Ishikawa (cell line): ENCODE data around the gene BSG.
A peak's percentile ranks its signal among the peaks of the same experiment; 100 is the strongest.

Source experiments
- CEBPB ChIP-seq: IDR thresholded peaks from 2 replicates; pipeline ENCODE4 v1.6.1; 2012
- CREB1 ChIP-seq: IDR thresholded peaks from 2 replicates; pipeline ENCODE4 v1.6.1; 2012; ENCODE audit warnings: low read depth
- EGR1 ChIP-seq: IDR thresholded peaks from 2 replicates; pipeline ENCODE4 v1.6.1; 2012
- EP300 ChIP-seq: IDR thresholded peaks from 2 replicates; pipeline ENCODE4 v1.6.1; 2012; ENCODE audit warnings: borderline replicate concordance
- FOXM1 ChIP-seq: IDR thresholded peaks from 2 replicates; pipeline ENCODE4 v1.6.1; 2012; ENCODE audit warnings: low read depth, borderline replicate concordance
- MAX ChIP-seq: IDR thresholded peaks from 2 replicates; pipeline ENCODE4 v1.6.1; 2012
- NFIC ChIP-seq: IDR thresholded peaks from 2 replicates; pipeline ENCODE4 v1.6.1; 2012
- RAD21 ChIP-seq: IDR thresholded peaks from 2 replicates; pipeline ENCODE4 v1.6.1; 2012; ENCODE audit warnings: low read depth
- REST ChIP-seq: IDR thresholded peaks from 2 replicates; pipeline ENCODE4 v1.6.1; 2012; ENCODE audit warnings: low read depth, mild to moderate bottlenecking
- TAF1 ChIP-seq: IDR thresholded peaks from 2 replicates; pipeline ENCODE4 v1.6.1; 2012; ENCODE audit warnings: low read depth, mild to moderate bottlenecking
- TCF12 ChIP-seq: IDR thresholded peaks from 2 replicates; pipeline ENCODE4 v1.6.1; 2012; ENCODE audit warnings: low read depth
- TEAD4 ChIP-seq: IDR thresholded peaks from 2 replicates; pipeline ENCODE4 v1.6.1; 2012
- USF1 ChIP-seq: IDR thresholded peaks from 2 replicates; pipeline ENCODE4 v1.6.1; 2012
- YY1 ChIP-seq: IDR thresholded peaks from 2 replicates; pipeline ENCODE4 v1.6.1; 2012; ENCODE audit warnings: low read depth
- ZBTB7A ChIP-seq: IDR thresholded peaks from 2 replicates; pipeline ENCODE4 v1.6.1; 2012; ENCODE audit warnings: low read depth

BSG gene

GRCh38 chr19:525857-526419 lies 46.5 kb upstream of the BSG start:
- no peak for TF ChIP-seq MAX
- TF ChIP-seq USF1 = no peak
- no peak for TF ChIP-seq TAF1

- TF ChIP-seq ZBTB7A (no peak), TCF12 (no peak), MAX (no peak), TEAD4 (no peak), USF1 (no peak), FOXM1 (no peak), CREB1 (no peak), REST (no peak), RAD21 (no peak), CEBPB (no peak), YY1 (no peak), NFIC (no peak), EP300 (no peak), EGR1 (no peak), TAF1 (no peak)
Measured at GRCh38 chr19:530134-531008, 42.0 kb upstream of the BSG start.

GRCh38 chr19:531009-531752 lies 41.2 kb upstream of the BSG start:
- TF ChIP-seq CEBPB (no peak), RAD21 (no peak), TAF1 (no peak; the same call in 1 of the 2 replicates), ZBTB7A (0 out of 2 replicates have a peak, but pooled peaks have one; percentile 81), TEAD4 (no peak), TCF12 (0 out of 2 replicates have a peak, but pooled peaks have one; percentile 13), MAX (peak; percentile 60), REST (no peak), EP300 (no peak), CREB1 (no peak), EGR1 (no peak), YY1 (no peak), NFIC (no peak)

GRCh38 chr19:531753-532560 lies 40.4 kb upstream of the BSG start, which contains the start of gene CDC34:
Gene CDC34 (plus strand): TSS chr19:531760. CDS start chr19:531932, 172 bp downstream.
- no peak for TF ChIP-seq RAD21
- TF ChIP-seq TAF1 = peak; percentile 44; the same call in 1 of the 2 replicates
- TF ChIP-seq ZBTB7A = peak; percentile 88
- TF ChIP-seq YY1 = 0 out of 2 replicates have a peak, but pooled peaks have one; percentile 6
